ENCODE data around the gene RAB28. TPM values are rescaled to one million over a fixed set of nuclear protein-coding genes. Genes with fewer than 3 reads are reported as not detected.

RAB28 gene
- total RNA-seq, 1 experiment from 2014 or later: 61.8 TPM

- no peak overlapping the region for H3K9ac ChIP-seq (ENCODE audit: low read length)
- no peak overlapping the region for H3K27ac ChIP-seq (ENCODE audit: low read length)
- H2AFZ ChIP-seq (ENCODE audit: low read length): no peak overlapping the region
- no peaks in the 10 kb centered on the region for H4K20me1 ChIP-seq (ENCODE audit: insufficient read depth, low read depth, low read length)
- H3K4me2 ChIP-seq (ENCODE audit: low read depth, low read length, poor library complexity, severe bottlenecking): no peak overlapping the region
- no peak for DNase-seq
- H3K36me3 ChIP-seq (ENCODE audit: insufficient read depth, low read length): peaks cover 10% of the 10 kb centered on the region; the same call in 1 of the 2 replicates
- no peaks in the 10 kb centered on the region for H3K27me3 ChIP-seq (ENCODE audit: low read length)
- no peaks in the 10 kb centered on the region for H3K79me2 ChIP-seq (ENCODE audit: low read length)
- H3K4me3 ChIP-seq (ENCODE audit: low read length): no peak overlapping the region
- H3K9me3 ChIP-seq (ENCODE audit: low read length): no peaks in the 10 kb centered on the region
- H3K9me2 ChIP-seq (replicated peaks; ENCODE audit: insufficient read depth, low read length): no peaks in the 10 kb centered on the region
- no peaks in the 10 kb centered on the region for H3K4me1 ChIP-seq (ENCODE audit: low read length)
Observed at GRCh38 chr4:13329340-13329850, 154.7 kb downstream of the RAB28 start.

- Histone ChIP-seq H2AFZ (ENCODE audit: low read length) (no peak overlapping the region), H3K4me1 (ENCODE audit: low read length) (no peaks in the 10 kb centered on the region), H4K20me1 (ENCODE audit: insufficient read depth, low read depth, low read length) (no peaks in the 10 kb centered on the region), H3K79me2 (ENCODE audit: low read length) (no peaks in the 10 kb centered on the region), H3K27me3 (ENCODE audit: low read length) (no peaks in the 10 kb centered on the region), H3K27ac (ENCODE audit: low read length) (no peak overlapping the region), H3K36me3 (ENCODE audit: insufficient read depth, low read length) (peaks cover 8% of the 10 kb centered on the region; the same call in 1 of the 2 replicates), H3K9me3 (ENCODE audit: low read length) (no peaks in the 10 kb centered on the region), H3K4me2 (ENCODE audit: low read depth, low read length, poor library complexity, severe bottlenecking) (no peak overlapping the region), H3K9ac (ENCODE audit: low read length) (no peak overlapping the region), H3K4me3 (ENCODE audit: low read length) (no peak overlapping the region), H3K9me2 (replicated peaks; ENCODE audit: insufficient read depth, low read length) (no peaks in the 10 kb centered on the region)
- no peak for DNase-seq
Observed at GRCh38 chr4:13328591-13328990, 155.5 kb downstream of the RAB28 start.

- no peak overlapping the region for H3K9ac ChIP-seq (ENCODE audit: low read length)
- DNase-seq: no peak
- no peak overlapping the region for H3K4me3 ChIP-seq (ENCODE audit: low read length)
- H3K79me2 ChIP-seq (ENCODE audit: low read length): no peaks in the 10 kb centered on the region
- H2AFZ ChIP-seq (ENCODE audit: low read length): no peak overlapping the region
- no peaks in the 10 kb centered on the region for H3K4me1 ChIP-seq (ENCODE audit: low read length)
- no peak overlapping the region for H3K27ac ChIP-seq (ENCODE audit: low read length)
- H3K9me3 ChIP-seq (ENCODE audit: low read length): no peaks in the 10 kb centered on the region
- H4K20me1 ChIP-seq (ENCODE audit: insufficient read depth, low read depth, low read length): no peaks in the 10 kb centered on the region
- no peaks in the 10 kb centered on the region for H3K9me2 ChIP-seq (replicated peaks; ENCODE audit: insufficient read depth, low read length)
- H3K27me3 ChIP-seq (ENCODE audit: low read length): no peaks in the 10 kb centered on the region
- no peak overlapping the region for H3K4me2 ChIP-seq (ENCODE audit: low read depth, low read length, poor library complexity, severe bottlenecking)
- peaks cover 6% of the 10 kb centered on the region; the same call in 1 of the 2 replicates for H3K36me3 ChIP-seq (ENCODE audit: insufficient read depth, low read length)
Observed at GRCh38 chr4:13327991-13328390, 156.1 kb downstream of the RAB28 start.

GRCh38 chr4:13325744-13326143 is 158.4 kb downstream of the RAB28 start:
- no peaks in the 10 kb centered on the region for H3K27me3 ChIP-seq (ENCODE audit: low read length)
- H3K9me2 ChIP-seq (replicated peaks; ENCODE audit: insufficient read depth, low read length): no peaks in the 10 kb centered on the region
- no peak for DNase-seq
- H3K79me2 ChIP-seq (ENCODE audit: low read length): no peaks in the 10 kb centered on the region
- no peak overlapping the region for H3K27ac ChIP-seq (ENCODE audit: low read length)
- H3K9ac ChIP-seq (ENCODE audit: low read length): no peak overlapping the region
- H4K20me1 ChIP-seq (ENCODE audit: insufficient read depth, low read depth, low read length): no peaks in the 10 kb centered on the region
- H2AFZ ChIP-seq (ENCODE audit: low read length): no peak overlapping the region
- H3K4me1 ChIP-seq (ENCODE audit: low read length): no peaks in the 10 kb centered on the region
- H3K9me3 ChIP-seq (ENCODE audit: low read length): no peaks in the 10 kb centered on the region
- peaks cover 10% of the 10 kb centered on the region for H3K36me3 ChIP-seq (ENCODE audit: insufficient read depth, low read length)
- H3K4me3 ChIP-seq (ENCODE audit: low read length): no peak overlapping the region
- H3K4me2 ChIP-seq (ENCODE audit: low read depth, low read length, poor library complexity, severe bottlenecking): no peak overlapping the region

GRCh38 chr4:13323921-13324320 is 160.2 kb downstream of the RAB28 start:
- Histone ChIP-seq H3K36me3 (ENCODE audit: insufficient read depth, low read length) (peaks cover 10% of the 10 kb centered on the region), H3K4me2 (ENCODE audit: low read depth, low read length, poor library complexity, severe bottlenecking) (no peak overlapping the region), H3K9me3 (ENCODE audit: low read length) (no peaks in the 10 kb centered on the region), H3K27me3 (ENCODE audit: low read length) (no peaks in the 10 kb centered on the region), H3K4me3 (ENCODE audit: low read length) (no peak overlapping the region), H3K79me2 (ENCODE audit: low read length) (no peaks in the 10 kb centered on the region), H2AFZ (ENCODE audit: low read length) (no peak overlapping the region), H3K27ac (ENCODE audit: low read length) (no peak overlapping the region), H3K9me2 (replicated peaks; ENCODE audit: insufficient read depth, low read length) (no peaks in the 10 kb centered on the region), H4K20me1 (ENCODE audit: insufficient read depth, low read depth, low read length) (no peaks in the 10 kb centered on the region), H3K9ac (ENCODE audit: low read length) (no peak overlapping the region), H3K4me1 (ENCODE audit: low read length) (no peaks in the 10 kb centered on the region)
- no peak for DNase-seq

GRCh38 chr4:13322681-13323101 is 161.4 kb downstream of the RAB28 start:
- no peak for DNase-seq
- Histone ChIP-seq H4K20me1 (ENCODE audit: insufficient read depth, low read depth, low read length) (no peaks in the 10 kb centered on the region), H3K79me2 (ENCODE audit: low read length) (no peaks in the 10 kb centered on the region), H3K27me3 (ENCODE audit: low read length) (no peaks in the 10 kb centered on the region), H3K4me1 (ENCODE audit: low read length) (no peaks in the 10 kb centered on the region), H3K9me2 (replicated peaks; ENCODE audit: insufficient read depth, low read length) (no peaks in the 10 kb centered on the region), H3K4me2 (ENCODE audit: low read depth, low read length, poor library complexity, severe bottlenecking) (no peak overlapping the region), H3K9me3 (ENCODE audit: low read length) (no peaks in the 10 kb centered on the region), H3K36me3 (ENCODE audit: insufficient read depth, low read length) (peaks cover 5% of the 10 kb centered on the region), H3K27ac (ENCODE audit: low read length) (no peak overlapping the region), H2AFZ (ENCODE audit: low read length) (no peak overlapping the region), H3K9ac (ENCODE audit: low read length) (no peak overlapping the region), H3K4me3 (ENCODE audit: low read length) (no peak overlapping the region)

Other genes with a start within 250 kb of the RAB28 start
- gene NKX3-2, start 60.2 kb upstream of the RAB28 start, total RNA-seq (2014; rRNA removed; shearing (Covaris generic); ENCODE audit: low replicate concordance): 0.07 TPM in 1 of 2 replicates, not detected in the other
- 37.3 and 40.6 TPM in 2 replicates for gene BOD1L1, start 143.4 kb upstream of the RAB28 start, total RNA-seq (2014; rRNA removed; shearing (Covaris generic); ENCODE audit: low replicate concordance)